Measurements from ENCODE around the gene TRAPPC12.
"Not testable (repeated sequence)": the region's sequence is repeated elsewhere in the genome, so short reads cannot be mapped to it uniquely, and the experiment has no call there.

TRAPPC12 gene

DNA sequence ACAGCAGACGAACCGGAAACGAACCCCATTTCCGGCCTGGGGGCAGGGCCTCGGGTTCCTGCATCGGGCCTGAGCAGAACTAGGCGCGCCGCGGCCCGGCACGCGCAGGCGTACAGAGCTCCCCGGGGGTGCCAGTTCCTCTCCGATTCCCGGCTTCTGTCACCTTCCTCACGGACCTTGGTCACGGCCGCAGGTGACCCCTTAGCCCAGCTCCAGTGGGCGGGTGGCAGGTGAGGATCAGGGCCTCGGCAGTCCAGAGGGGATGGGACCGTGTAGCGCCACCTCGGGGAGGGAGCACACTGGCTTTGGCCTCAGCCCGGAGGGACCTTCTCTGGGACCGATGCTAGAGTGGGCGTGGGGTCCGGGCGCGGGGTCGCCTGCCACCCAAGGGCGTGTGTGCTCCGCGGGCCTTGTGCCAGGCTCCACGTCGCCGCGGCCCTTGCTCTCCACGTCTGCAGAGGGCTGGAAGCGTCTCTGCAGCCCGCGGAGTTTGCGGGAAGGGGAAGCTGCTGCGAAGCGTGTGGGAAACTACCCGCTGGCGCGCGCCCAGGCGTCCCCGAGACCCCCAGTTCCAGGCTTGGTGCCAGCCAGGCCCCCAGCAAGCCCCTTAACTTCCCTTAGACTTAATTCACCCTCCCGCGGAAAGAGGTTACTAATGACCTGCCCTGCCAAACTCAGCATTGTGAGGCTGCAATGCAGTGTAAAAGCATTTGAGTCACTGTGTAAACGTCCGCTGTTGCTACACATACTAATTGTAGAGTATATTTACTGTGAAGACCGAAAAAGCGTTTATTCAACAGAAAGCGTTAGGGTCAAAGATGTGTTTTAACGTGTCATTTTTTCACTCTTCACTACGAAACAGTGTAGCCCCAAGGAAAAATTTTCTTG lies at the start of gene TRAPPC12:
TSS of gene TRAPPC12 (plus strand) at position 48 of the 888 bp plus-strand sequence. CDS start 7,930 bp downstream, outside the sequence.
- peak; percentile 82 for DNase-seq (ENCODE audit: low read depth)

- no peak for DNase-seq (ENCODE audit: low read depth)
Observed at GRCh38 chr2:3332133-3332532, 47.4 kb upstream of the TRAPPC12 start.

DNA sequence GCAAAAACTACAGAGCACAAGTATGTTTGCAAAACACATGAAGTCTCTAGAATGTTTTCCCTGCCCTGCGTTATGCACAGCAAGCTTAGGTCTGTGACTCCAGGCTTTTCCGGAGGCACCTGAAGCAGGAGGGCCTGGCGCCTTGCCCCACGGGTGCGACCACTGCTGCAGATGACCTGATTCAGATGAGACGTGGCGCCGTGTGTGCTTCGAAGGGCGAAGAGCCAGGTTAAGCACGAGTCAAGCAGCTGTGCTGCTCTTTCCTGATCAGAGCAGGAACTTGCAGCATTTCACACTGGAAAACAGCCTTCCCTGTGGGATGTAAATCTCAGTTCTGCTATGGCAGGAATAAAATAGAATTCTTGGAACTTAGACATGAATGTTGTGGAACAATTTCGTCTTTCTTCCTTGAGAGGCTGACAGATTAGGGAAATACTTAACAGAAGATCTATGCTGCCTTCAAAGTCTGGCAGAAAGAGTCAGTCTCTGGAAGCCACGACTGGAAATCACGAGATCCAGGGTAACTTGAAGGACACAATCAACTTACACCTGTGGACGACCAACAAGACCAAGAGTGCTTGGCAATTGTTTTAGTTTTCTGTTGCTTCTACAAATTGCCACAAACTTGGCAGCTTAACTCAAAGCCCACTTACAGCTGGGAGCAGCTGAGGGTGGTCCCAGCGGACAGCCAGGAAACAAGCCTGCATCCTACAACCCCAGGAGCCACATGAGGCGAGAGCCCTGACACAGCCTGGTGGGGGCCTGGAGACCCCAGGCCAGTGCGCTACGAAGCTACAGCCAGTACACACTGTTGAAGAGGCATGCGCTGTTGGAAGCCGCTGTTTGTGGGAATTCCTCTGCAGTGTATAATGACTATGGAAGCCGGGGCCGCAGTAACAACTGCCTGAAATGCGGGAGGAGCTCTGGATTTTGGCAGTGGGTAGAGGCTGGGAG lies 44.8 kb upstream of the TRAPPC12 start:
- DNase-seq (ENCODE audit: low read depth): no peak

DNA sequence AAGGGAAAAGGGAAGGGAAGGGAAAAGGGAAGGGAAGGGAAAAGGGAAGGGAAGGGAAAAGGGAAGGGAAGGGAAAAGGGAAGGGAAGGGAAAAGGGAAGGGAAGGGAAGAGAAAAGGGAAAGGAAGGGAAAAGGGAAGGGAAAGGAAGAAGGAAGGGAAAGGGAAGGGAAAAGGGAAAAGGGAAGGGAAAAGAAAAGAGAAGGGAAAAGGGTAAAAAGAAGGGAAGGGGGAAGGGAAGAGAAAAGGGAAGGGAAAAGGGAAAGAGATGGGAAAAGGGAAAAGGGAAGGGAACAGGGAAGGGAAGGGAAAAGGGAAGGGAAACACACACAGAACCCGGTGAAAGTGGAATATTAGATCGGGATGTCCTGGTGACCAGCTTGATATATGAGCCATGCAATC lies 42.6 kb upstream of the TRAPPC12 start:
- no peak for DNase-seq (ENCODE audit: low read depth)

GRCh38 chr2:3338340-3338739 lies 41.2 kb upstream of the TRAPPC12 start:
- DNase-seq (ENCODE audit: low read depth): no peak

DNA sequence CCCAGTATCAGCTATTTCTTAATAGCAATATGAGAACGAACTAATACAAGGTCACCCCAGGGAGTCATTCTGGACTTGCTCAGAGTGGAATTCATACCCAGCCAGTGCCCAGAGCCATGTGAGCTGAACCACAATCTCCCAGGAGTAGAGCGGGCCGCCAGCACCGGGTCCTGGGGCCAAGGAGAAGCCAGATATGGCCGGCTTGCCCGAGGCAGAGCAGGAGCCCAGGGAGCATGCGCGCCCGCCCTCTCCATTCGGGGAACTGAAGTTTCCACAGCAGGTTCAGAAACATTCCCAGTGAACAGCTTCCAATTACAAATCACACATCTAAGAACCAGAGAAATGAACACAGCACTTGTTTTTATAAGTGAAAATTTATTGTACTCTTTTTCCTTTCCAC lies 39.4 kb upstream of the TRAPPC12 start:
- no peak for DNase-seq (ENCODE audit: low read depth)

DNA sequence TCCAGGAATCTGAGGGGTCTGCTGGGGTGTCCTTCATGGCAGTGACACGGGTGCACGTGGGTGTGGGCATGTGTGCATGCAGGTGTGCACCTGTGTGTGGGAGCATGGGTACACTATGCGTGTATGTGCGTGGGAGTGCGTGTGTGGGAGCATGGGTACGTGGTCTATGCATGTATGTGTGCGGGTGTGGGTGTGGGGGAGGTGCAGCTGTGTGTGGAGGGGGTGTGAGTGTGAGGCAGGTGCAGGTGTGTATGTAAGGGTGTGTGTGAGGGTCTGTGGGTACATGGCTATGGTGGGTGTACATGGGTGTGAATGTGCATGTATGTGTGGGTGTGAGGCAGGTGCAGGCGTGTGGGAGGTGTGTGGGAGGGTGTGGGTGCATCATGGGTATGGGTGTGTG lies 38.2 kb upstream of the TRAPPC12 start:
- no peak for DNase-seq (ENCODE audit: low read depth)

- DNase-seq (ENCODE audit: low read depth): no peak
Observed at GRCh38 chr2:3342324-3342723, 37.2 kb upstream of the TRAPPC12 start.

DNA sequence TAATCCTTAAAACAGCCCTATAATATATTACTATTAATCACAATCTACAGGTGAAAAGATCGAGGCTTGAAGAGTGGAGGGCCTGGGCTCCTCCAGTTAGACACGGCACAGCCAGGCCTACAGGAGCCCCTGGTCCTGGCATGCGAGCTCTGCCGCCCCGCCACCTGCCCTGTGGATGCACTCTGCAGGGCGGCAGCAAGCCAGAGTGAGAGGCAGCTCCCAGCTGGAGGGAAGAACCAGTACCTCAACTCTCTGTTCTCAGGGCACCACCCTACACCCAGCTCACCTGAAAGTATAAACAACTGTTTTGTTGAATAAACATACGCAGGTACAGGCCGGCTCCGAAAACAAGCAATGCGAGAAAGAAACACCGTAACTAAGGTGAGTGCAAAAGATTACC lies 36.5 kb upstream of the TRAPPC12 start:
- no peak for DNase-seq (ENCODE audit: low read depth)

GRCh38 chr2:3344897-3345296 lies 34.6 kb upstream of the TRAPPC12 start:
- DNase-seq (ENCODE audit: low read depth): no peak

DNA sequence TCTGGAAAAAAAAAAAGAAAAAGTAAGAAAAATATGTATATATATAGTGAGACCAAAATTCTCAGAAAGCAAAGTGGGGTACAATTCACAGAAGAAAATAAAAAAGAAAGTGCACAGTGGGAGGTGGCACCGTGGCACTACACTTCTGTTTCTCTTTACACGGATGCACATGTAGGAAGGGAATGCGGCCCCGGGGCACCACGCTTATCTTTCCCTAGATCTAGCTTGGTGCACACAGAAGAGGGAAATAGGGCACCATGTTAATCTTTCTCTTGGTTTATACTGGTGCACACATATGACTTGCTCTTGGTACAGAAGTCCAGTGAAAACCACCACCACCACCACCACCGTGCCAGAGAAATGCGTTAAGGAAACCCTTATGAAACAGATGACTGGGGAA lies 33.9 kb upstream of the TRAPPC12 start:
- DNase-seq (ENCODE audit: low read depth): no peak

DNA sequence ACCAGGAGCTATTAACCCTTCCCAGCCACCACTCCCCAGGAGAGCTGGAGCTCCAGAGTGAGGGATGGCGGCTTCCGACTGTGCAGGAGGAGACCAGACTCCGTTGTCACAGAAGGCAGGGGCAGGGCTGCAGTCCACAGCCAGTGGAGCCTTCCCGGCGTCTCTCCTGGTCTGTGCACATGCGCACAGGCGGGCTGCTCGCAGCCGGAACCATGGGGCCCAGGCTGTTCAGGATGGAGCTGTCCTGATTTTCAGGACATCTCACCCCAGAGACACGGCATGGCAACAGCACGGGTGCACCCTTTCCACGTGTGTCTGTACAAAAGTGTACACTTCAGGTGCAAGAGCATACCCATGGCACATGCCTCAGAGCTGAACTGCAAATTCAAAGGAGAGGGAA lies 30.7 kb upstream of the TRAPPC12 start:
- no peak for DNase-seq (ENCODE audit: low read depth)

DNA sequence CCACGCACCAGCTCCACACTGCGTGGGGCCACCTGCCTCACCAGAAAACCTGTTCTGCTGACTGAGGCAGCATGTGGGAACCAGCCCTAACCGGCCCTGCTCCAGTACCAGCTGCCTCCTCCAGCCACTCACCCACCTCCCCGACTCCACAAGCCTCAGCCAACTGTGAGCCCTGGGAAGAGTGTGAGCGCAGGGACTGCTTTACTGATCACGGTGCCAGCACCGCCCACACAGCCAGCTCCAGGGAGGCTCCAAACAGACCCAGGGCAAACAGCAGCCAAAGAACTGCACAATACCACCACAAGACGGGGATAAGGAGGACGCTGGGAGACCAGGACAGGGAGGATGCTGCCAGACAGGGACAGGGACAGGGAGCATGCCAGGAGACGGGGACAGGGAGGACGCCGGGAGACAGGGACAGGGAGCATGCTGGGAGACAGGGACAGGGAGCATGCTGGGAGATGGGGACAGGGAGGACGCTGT lies 30.2 kb upstream of the TRAPPC12 start:
- DNase-seq (ENCODE audit: low read depth): no peak

DNA sequence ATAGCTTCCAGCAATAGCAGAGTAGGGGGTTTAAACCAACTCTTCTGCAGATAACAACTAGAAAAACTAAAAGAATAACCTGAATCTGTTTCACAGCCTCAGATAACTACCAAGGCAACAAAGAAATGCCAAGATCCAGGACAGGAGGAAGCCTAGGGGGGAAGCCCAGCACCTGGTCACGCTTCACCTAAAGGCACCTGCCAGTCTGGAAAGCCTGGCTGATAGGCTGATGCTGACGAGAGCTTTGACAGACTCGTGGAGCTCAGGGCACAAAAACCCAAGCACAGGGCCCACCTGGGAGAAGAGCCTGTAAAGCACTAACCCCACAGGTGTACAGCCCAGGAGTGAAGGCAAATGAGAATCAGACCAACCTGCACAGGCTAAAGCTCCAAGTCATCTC lies 24.5 kb upstream of the TRAPPC12 start:
- DNase-seq (ENCODE audit: low read depth): no peak

- no peak for DNase-seq (ENCODE audit: low read depth)
Observed at GRCh38 chr2:3355951-3356569, 23.4 kb upstream of the TRAPPC12 start.

GRCh38 chr2:3356799-3357198 lies 22.7 kb upstream of the TRAPPC12 start:
- no peak for DNase-seq (ENCODE audit: low read depth)

DNA sequence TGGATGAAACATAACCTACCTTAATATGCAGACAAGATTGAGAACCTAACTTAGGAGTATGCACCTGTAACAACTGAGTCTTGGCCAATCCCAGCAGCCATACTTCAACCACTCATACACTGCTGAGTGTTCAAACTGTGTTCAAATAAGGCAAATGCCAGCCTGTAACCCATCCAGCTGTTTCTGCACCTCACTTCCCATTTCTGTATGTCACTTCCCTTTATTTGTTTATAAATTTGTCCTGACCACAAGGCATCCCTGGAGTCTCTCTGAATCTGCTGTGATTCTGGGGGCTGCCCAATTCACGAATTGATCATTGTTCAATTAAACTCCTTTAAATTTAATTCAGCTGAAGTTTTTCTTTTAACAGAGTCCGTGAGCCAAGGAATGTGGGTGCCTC lies 22.0 kb upstream of the TRAPPC12 start:
- DNase-seq (ENCODE audit: low read depth): not testable (repeated sequence)

DNA sequence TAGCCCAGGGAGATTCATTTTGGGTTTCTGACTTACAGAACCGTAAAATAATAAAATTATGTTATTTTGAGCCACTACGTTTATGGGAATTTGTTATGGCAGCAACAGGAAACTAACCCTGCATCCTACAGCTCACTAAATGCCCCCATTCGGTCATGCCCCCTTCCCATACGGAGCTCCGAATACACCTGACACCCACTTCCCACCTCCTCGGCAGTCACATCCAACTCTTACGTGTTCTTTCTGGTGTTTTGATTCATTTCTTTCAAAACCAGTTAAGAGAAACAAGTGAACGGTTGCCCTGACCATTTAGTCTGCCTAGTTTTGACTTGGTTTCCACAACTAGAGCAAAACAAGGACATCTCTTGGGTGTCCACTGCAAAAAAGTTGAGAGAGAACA lies 21.6 kb upstream of the TRAPPC12 start:
- no peak for DNase-seq (ENCODE audit: low read depth)

- no peak for DNase-seq (ENCODE audit: low read depth)
Observed at GRCh38 chr2:3361518-3362389, 17.7 kb upstream of the TRAPPC12 start.

GRCh38 chr2:3365219-3365618 lies 14.3 kb upstream of the TRAPPC12 start:
- no peak for DNase-seq (ENCODE audit: low read depth)

DNA sequence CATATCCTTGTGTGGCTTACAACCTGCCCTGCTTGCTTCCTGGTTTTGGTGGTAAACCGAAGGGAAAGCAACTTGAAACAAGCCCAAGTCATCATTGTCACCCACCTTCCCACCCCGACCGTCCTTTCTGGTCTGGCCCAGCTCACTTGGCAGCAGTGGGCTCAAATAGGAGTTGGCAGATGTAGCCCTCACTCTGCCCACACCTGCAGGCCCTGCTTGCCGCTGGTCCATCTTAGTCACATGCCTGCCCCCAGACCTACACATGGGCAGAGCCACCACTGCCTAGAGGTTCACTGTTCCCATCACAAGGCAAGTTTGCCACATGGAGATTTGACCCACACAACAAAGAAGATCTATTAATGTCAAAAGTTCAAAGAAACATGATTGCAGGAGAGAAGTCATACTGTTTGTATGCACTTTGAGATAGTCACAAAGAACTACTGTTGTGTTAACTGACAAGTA lies 11.2 kb upstream of the TRAPPC12 start:
- DNase-seq (ENCODE audit: low read depth): no peak

Data from fibroblast of gingiva (primary cell).